Lower leg skin (tissue), 3 donors: Measurements from ENCODE around the gene TBC1D7.

Experiments used
- CTCF ChIP-seq, 3 donors: fragments of 450-650 bp; IDR thresholded peaks; one replicate each; pipeline ENCODE4 v1.5.1; 2016; ENCODE audit warnings: antibody characterized with exemption in 3 of 3, mild to moderate bottlenecking in 3 of 3, moderate library complexity in 2 of 3
- POLR2A ChIP-seq, 2 donors: fragments of 450-650 bp; IDR thresholded peaks; one replicate each; pipeline ENCODE4 v1.6.1; 2016 to 2017; ENCODE audit warnings: antibody characterized with exemption in 2 of 2, mild to moderate bottlenecking in 1 of 2, moderate library complexity in 1 of 2

- no peak for TF ChIP-seq CTCF (IDR thresholded peaks at IDR 0.05)
- no peak for TF ChIP-seq POLR2A (IDR thresholded peaks at IDR 0.05)
Measured at GRCh38 chr6:13287104-13287503, 41.2 kb downstream of the TBC1D7 start.
